Measurements from ENCODE around the gene TMEM271.

TMEM271 gene, protein sequence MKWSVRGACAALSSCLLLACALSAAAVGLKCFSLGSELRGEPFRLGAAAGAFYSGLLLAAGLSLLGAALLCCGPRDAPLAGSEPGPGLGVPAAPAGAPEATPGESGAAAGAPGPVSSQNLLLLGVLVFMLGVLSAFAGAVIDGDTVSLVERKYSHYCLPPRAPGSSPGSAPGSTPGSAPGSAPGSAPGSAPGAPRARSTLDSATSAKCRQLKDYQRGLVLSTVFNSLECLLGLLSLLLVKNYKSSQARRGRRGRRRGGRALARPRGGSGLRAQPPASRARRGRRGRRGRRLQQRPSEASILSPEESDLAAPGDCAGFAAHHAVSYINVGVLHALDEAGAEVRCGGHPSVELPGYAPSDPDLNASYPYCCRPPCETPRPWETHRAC

DNA sequence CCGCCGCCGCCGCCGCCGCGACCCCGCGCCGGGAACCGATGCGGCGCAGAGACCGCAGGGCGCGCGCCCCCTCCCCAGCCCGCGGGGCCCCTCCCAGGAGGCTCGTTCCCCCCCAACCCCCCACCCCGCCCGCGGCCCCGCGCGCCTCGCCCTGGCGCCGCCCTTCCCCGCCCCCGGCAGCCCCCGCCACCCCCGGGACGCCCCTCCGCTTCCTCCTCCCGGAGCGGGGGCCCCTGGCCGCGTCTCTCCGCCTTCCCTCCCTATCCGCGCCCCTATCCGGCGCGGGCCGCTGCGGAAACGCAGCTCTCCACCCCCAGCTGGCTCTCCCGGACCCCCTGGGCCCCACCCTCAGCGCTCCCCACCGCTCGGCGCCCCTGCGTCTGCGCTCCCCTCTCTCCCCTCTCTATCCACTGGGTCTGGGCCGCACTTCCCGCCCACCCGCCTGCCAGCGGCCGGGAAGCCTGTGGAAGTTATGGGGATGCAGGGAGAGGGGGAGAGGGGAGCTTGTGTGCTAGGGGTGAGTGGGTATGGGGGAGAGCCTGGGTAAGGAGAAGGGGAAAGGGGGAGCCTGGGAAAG is at the start of gene TMEM271:
TSS of gene TMEM271 (minus strand) at position 51 of the 577 bp plus-strand sequence. CDS start 233 bp downstream, outside the sequence.
- no peak for TF ChIP-seq POLR2A (IDR thresholded peaks at IDR 0.05; ENCODE audit: low read depth, low read length)
- FAIRE-seq (no peak), DNase-seq (ENCODE audit: insufficient read length, low spot score) (no peak)

DNA sequence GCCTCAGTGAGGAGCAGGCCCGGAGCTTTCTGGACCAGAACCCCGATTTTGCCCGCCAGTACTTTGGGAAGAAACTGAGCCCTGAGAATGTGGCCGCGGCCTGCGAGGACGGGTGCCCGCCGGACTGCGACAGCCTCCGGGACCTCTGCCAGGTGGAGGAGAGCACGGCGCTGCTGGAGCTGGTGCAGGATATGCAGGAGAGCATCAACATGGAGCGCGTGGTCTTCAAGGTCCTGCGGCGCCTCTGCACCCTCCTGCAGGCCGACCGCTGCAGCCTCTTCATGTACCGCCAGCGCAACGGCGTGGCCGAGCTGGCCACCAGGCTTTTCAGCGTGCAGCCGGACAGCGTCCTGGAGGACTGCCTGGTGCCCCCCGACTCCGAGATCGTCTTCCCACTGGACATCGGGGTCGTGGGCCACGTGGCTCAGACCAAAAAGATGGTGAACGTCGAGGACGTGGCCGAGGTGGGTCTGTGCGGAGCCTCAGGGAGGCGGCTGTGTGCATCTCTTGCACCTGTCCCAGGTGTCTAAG is 49.6 kb upstream of the TMEM271 start:
- DNase-seq (ENCODE audit: insufficient read length, low spot score) (no peak), FAIRE-seq (no peak)
- no peak for TF ChIP-seq POLR2A (IDR thresholded peaks at IDR 0.05; ENCODE audit: low read depth, low read length)

DNA sequence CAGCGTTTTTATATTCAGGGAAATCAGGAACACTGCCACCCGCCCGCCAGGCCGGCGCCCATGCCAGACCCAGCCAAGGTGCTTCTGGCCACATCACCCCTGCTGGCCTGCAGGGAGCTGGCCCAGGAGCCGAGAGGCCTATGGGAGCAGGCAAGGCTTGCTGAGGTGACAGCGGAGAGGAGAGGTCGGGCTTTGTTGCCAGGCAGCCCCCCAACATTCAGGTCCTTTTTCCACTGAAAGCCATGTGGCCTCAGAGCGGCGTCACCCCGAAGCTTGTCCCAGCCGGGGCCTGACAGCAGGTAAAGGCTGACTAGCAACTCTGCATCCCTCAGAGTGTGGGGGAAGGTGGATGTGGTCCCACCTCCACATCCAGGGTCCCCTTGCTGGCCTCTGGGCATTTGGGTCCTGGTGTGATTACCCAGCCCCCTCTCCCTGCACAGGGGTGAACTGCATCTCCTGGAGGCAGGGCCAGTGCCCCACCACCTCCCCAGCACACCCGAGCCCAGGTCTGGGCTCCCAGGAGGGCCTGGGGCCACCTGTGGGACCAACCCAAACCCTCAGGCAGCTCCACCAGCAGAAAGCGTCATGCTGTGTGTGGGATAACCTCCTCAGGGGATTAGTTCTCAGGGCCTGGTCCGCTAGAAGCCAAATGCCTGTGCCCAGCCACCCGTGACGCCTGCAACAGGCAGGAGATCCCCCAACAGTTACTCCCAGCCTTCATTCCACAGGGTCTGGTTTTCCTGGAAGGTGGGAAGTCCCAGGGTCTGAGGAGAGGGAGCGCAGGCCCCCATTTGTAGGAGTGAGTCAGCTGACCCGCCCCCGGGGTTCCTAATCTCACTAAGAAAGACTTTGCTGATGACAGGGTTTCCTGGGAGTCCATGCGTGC is 48.9 kb upstream of the TMEM271 start, which contains the start of gene PDE6B:
TSS of gene PDE6B (plus strand) at position 869 of the 886 bp plus-strand sequence. CDS start 54 bp downstream, outside the sequence.
- DNase-seq (ENCODE audit: insufficient read length, low spot score) (no peak), FAIRE-seq (no peak)

DNA sequence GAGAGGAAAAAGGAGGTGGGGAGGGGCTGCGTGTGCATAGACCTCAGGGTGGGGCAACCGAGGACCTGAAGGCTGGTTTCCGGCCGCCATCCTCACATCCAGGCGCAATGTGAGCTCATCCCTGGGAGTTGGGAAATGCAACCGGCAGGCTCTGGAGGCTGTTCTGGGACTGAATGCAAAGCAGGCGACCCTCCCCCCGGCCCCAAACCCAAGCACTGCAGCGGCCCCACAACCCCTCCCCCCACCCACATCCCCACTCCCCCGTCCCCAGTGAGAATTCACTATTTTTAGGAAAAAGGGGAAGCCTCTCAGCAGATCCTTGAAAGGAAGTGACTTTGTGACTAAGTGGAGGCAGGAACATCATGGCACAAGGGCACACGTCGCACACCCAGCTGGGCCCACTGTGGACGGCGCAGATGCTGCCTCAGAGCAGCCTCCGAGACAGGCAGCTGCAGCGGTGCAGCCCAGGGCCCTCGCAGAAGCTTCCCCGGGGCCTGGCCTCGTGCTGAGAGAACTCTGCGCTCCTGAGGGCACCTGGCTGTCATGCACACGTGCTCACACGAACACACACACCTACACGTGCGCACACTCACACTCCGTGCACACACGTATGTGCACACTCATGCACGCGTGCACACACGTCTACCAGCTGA is 47.9 kb upstream of the TMEM271 start:
- DNase-seq (ENCODE audit: insufficient read length, low spot score) (no peak), FAIRE-seq (no peak)
- TF ChIP-seq POLR2A (IDR thresholded peaks at IDR 0.05; ENCODE audit: low read depth, low read length), result no peak

More for the DNA sequence above, 48.9 kb upstream of the TMEM271 start, which contains the start of gene PDE6B:
- no peak for TF ChIP-seq POLR2A (IDR thresholded peaks at IDR 0.05; ENCODE audit: low read depth, low read length)

DNA sequence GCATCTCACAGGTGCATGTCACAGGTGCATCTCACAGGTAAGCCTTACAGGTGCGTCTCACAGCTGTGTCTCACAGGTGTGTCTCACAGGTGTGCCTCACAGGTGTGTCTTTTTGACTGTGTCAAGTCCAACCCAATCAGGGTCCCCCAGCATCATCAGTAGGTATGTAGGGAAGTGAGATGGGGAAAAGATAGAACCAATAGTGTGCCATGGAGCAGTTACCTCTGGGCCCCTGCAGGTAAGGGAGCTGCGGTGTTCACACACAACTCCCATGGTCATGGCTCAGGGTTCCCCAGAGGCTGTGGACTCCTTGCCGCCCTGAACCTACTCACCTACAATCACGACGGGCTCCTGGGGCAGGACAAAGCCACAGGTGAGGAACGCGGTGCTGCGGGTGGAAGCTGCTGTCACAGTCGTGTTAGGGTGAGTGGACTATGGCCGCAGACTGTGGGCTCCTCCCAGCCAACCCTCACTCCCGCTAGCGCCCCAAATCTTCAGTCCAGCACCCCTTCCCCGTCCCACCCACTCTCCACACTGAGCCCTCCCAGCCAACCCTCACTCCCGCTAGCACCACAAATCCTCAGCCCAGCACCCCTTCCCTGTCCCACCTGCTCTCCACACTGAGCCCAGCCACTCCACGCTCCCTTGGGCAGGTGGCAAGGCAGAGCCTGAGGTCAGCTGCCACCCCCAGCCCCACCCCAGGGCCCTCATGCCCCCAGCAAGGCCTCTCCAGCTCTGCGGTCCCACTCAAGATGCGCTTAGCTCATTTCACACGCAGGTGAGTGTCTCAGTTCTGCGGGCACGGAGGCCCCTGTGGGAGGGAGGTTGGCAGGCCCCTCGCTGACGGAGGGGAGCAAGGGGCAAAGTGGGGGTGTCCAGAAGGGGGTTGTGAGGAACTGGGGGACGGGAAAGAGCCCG is 47.2 kb upstream of the TMEM271 start:
- TF ChIP-seq POLR2A (IDR thresholded peaks at IDR 0.05; ENCODE audit: low read depth, low read length), result no peak
- FAIRE-seq, result no peak
- no peak for DNase-seq (ENCODE audit: insufficient read length, low spot score)

DNA sequence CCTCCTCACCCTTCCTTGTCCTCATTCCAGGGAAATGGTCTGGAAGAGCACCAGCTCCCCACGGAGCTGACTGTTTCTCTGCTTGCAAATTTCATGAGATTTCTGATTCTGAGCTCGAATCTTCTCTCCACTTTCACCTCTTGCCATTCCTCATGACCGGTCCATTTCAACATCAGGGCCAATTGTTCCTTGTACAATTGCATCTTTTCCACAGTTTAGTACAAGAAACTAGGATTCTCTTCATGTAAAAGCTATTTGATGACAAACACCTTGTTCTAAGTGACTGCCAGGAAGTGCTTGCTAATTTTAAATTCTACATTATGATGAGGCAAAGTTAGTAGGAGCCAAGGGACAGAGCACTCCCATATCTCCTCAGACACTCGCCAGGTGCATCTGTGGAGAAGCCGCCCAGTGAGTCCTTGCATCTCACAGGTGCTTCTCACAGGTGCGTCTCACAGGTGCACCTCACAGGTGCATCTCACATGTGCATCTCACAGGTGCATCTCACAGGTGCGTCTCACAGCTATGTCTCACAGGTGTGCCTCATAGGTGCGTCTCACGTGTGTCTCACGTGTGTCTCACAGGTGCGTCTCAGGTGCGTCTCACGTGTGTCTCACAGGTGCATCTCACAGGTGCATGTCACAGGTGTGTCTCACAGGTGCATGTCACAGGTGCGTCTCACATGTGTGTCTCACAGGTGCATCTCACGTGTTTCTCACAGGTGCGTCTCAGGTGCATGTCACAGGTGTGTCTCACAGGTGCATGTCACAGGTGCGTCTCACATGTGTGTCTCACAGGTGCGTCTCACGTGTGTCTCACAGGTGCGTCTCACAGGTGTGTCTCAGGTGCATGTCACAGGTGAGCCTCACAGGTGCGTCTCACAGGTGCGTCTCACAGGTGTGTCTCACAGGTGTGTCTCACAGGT is 46.2 kb upstream of the TMEM271 start:
- FAIRE-seq (no peak), DNase-seq (ENCODE audit: insufficient read length, low spot score) (no peak)
- no peak for TF ChIP-seq POLR2A (IDR thresholded peaks at IDR 0.05; ENCODE audit: low read depth, low read length)

DNA sequence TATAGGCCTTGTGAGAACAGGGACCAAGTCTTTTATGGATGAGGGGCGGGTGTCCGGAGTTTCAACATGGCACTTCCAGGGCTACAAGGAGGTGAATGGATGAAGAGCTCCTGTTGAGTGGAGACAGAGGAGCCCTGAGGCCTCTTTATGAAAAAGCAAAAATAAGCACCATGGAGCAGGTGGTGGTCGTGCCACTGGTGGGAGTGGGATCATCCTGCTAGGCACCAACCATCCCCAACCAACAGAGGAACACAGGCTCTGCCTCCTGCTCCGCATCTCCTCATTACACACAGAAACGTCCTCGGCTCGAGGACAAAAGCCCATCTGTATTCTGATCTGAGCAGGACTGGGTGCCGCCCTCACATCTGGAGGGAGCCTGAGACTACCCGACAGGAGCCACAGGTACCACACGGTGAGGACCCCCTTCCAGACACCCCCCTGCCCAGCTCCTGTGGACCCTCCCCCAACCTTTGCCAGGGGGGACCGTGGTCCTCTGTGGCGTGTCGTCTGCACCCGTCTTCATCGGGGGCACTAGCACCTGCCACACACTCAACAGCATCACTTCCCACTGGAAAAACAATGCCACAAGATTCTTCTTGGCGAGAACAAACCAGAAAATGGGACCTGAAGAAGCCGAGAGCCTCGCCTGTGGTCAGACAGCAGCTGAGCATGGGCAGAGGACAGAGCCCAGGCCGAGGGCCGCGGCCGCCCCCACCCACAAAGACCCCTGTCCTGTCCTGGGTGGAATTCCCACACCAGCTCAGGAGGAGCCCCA is 45.4 kb upstream of the TMEM271 start:
- no peak for TF ChIP-seq POLR2A (IDR thresholded peaks at IDR 0.05; ENCODE audit: low read depth, low read length)
- DNase-seq (ENCODE audit: insufficient read length, low spot score) (no peak), FAIRE-seq (no peak)

DNA sequence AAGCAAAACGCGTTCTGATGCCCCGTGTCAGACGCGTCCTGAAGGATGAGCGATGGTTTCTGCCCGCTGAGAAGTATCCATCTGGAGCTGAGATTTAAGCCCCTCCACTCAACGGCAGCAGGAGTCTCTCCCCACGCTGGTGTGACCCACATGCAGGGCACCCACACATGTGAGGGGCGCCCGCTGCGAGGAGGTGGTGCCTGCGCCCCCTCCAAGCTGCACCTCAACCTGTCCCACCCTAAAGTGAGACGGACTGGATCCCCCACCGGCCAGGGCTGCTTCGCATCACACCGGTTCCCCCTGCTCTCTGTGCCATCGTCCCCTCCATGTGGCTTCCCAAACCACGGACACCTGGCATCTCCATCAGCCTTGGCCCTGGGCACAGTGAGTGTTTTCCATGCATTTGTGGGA is 44.8 kb upstream of the TMEM271 start:
- no peak for FAIRE-seq
- no peak for TF ChIP-seq POLR2A (IDR thresholded peaks at IDR 0.05; ENCODE audit: low read depth, low read length)
- DNase-seq (ENCODE audit: insufficient read length, low spot score), result no peak

DNA sequence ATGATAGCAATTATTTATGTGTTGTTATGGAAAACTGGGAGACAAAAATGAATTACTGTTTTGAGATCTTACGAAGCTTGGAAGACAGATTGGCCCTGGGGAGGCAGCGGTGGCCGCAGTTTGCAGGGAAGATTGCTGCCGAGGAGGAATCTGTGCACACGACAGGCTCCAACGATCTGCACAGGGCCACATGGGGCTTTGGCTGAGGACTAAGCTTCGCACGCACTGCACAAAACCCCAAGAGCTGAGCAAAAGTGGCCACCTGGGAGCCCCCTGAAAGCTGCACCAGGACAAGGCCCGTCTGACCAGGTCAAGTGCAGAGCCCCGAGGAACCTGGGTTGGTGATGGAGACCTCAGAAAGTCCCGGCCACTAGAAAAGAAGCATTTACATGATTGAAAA is 44.1 kb upstream of the TMEM271 start:
- TF ChIP-seq POLR2A (IDR thresholded peaks at IDR 0.05; ENCODE audit: low read depth, low read length), result no peak
- FAIRE-seq, result no peak

DNA sequence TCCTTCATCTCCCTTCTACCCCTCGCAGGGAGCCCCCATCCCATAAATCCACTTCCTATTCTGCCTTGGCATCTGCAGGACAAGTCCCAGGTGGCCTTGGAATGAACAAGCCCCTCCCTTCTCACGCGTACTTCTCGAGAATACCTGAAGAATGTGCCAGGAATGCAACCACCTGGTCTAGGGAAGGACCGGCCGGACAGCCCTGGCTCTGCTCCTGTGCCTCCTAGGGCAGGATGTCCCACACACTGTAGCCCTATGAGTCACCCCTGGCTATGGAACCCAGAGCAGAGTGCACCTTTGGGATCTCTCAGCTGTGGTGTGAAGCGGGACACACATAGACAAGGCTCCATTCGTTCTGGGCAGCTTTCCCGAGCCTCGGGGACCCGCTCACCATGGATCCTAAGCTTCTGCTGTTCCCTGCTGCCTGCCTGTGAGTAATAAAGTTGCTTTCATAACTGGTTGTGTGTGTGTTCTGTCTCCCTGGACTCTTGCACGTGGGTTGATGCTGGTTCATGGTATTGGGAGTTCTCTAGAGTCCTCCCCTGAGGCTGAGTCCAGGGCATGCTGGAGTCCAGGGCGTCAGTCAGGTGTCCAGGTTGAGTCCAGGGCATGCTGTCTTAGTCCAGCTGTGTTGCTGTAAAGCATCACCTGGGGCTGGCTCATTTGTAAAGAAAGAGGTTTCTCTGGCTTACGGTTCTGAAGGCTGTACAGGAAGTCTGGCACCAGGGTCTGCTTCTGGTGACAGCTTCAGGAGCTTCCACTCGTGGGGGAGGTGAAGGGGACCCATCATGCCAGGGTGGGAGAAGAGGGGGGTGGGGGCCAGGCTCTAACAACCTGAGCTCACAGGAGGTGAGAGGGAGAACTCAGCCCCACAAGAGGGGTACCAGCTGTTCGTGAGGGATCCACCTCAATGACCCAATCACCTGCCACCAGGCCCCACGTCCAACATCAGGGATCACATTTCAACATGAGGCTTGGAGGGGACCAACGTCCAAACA is 41.8 kb upstream of the TMEM271 start:
- FAIRE-seq (no peak), DNase-seq (ENCODE audit: insufficient read length, low spot score) (no peak)
- TF ChIP-seq POLR2A (IDR thresholded peaks at IDR 0.05; ENCODE audit: low read depth, low read length), result no peak

More for the DNA sequence above, 44.1 kb upstream of the TMEM271 start:
- DNase-seq (ENCODE audit: insufficient read length, low spot score), result no peak
